ENCODE data around the gene GJA4.

GJA4 gene

GRCh38 chr1:34829250-34829649 is 36.5 kb downstream of the GJA4 start:
- no peaks in the 10 kb centered on the region for H3K4me1 Mint-ChIP-seq
- no peak overlapping the region for H3K27ac Mint-ChIP-seq
- H3K36me3 Mint-ChIP-seq, result no peaks in the 10 kb centered on the region
- H3K4me3 Mint-ChIP-seq, result no peak overlapping the region
- no peaks in the 10 kb centered on the region for H3K9me3 Mint-ChIP-seq
- no peak for ATAC-seq
- peak in 1 of 2 donors; percentile 40 for DNase-seq (ENCODE audit: low spot score in 2 of 2)

DNA sequence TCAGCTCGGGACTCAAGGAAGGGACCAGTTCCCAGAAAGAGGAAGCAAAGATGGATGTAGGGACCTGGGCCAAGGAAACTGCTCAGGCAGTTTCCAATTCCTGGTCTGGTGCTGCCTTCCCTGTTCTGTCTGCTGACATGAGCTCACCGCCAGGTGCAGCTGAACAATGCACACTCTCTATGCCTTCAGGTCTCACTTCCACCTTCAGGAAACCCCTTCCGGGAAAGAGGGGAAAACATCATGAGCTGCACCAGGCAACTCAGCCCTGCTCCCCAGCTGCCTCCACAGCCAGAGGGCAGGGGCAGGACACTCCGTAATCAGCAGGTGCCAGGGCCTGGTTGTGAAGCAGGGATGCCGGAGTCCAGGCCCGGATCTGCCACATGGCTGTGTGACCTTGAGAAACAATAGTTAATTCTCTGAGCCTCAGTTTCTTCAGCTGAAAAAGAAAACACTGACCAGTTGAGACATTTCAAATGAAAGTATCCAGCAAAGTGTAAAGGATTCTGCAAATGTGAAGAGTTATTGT is 39.0 kb downstream of the GJA4 start:
- DNase-seq (ENCODE audit: low spot score in 2 of 2) (peak in 1 of 2 donors; percentile 22), ATAC-seq (no peak)
- Mint-ChIP-seq H3K4me1 (no peaks in the 10 kb centered on the region), H3K27ac (no peak overlapping the region), H3K4me3 (no peak overlapping the region), H3K9me3 (no peaks in the 10 kb centered on the region), H3K36me3 (no peaks in the 10 kb centered on the region)

DNA sequence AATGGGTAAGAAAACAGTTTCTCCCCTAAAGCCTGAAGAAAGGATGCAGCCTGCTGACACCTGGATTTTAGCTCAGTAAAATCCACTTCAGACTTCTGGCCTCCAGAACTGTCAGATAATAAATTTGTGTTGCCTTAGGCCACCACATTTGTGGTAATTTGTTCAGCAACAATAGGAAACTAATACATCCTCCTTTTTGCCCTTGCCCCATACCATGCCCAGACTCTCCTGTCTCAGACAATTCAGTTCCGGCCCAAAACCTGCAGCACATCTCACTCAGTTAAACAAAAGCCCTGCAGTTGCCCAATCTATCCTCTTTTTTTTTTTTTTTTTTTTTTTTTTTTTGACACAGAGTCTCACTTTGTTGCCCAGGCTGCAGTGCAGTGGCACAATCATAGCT is 40.9 kb downstream of the GJA4 start:
- H3K27ac Mint-ChIP-seq, result no peak overlapping the region
- H3K4me1 Mint-ChIP-seq, result no peaks in the 10 kb centered on the region
- H3K36me3 Mint-ChIP-seq, result no peaks in the 10 kb centered on the region
- H3K4me3 Mint-ChIP-seq, result no peak overlapping the region
- DNase-seq (ENCODE audit: low spot score in 2 of 2) (peak in 1 of 2 donors; percentile 12), ATAC-seq (no peak)
- H3K9me3 Mint-ChIP-seq, result no peaks in the 10 kb centered on the region

DNA sequence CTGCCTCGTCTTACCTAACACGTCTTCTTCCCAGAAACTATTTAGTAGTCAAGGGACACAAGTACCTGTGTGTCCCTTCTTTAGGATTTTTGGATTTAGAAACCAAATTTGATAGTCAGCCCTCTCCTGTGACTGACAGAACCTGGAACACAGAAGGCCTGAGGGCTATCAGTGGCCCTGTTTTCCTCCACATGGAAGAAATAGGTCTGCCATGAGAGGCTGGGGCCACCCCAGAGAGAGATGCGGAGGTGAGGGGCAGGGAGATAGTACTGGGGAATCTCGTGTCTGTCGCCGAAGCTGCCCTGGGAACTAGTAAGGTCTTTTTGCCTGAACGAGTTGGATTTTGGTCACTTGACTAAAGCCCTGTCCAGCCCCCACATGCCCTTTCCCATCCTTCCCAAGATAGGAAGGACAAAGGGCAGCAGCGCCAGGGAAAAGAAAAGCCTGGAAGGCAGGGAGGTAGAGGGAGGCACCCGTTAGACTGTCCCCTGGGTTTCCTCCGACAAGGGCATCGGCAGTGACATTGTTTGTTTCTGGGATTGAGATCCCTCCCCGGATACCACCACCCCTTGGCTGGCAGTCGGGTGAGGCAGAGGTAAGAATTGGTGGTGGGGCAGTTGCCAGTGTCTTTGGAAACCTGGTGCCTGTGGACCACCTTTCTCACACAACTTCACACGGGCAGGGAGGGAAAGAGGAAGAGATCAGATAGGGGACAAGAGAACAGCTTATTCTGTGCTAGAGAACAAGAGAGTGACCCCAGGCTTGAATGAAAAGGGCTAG is 46.9 kb downstream of the GJA4 start:
- no peak for ATAC-seq
- no peak overlapping the region for H3K4me3 Mint-ChIP-seq
- DNase-seq (ENCODE audit: low spot score in 2 of 2), result no peak
- no peaks in the 10 kb centered on the region for H3K36me3 Mint-ChIP-seq
- H3K9me3 Mint-ChIP-seq, result no peaks in the 10 kb centered on the region
- H3K27ac Mint-ChIP-seq, result peak overlapping the region; percentile 46
- H3K4me1 Mint-ChIP-seq, result peaks cover 14% of the 10 kb centered on the region

DNA sequence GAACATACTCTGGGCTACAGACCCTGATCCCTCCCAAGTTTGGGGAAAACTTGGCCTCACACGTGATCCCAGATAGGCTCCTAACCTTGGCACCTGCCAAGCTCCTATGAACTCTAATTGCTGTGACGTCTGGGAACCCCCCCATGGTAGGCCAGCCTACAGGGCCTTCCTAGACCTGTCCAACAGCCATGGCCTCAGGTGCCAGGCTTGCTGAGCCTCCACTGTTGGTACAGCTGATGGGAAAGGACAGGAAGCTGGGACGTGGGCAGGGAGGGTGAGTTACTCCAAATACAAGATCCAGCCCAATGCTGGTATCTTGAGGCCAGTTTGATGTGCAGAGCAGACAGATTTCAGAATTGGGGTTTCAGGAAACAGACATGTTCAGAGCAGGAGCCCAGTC is 47.6 kb downstream of the GJA4 start:
- no peak overlapping the region for H3K27ac Mint-ChIP-seq
- H3K4me1 Mint-ChIP-seq, result peaks cover 14% of the 10 kb centered on the region
- H3K9me3 Mint-ChIP-seq, result no peaks in the 10 kb centered on the region
- no peaks in the 10 kb centered on the region for H3K36me3 Mint-ChIP-seq
- H3K4me3 Mint-ChIP-seq, result no peak overlapping the region
- ATAC-seq (no peak), DNase-seq (ENCODE audit: low spot score in 2 of 2) (no peak)

- Mint-ChIP-seq H3K36me3 (no peaks in the 10 kb centered on the region), H3K9me3 (no peaks in the 10 kb centered on the region), H3K4me3 (no peak overlapping the region), H3K4me1 (peaks cover 14% of the 10 kb centered on the region), H3K27ac (no peak overlapping the region)
- no peak for DNase-seq (ENCODE audit: low spot score in 2 of 2)
- ATAC-seq, result no peak
Measured at GRCh38 chr1:34842073-34842472, 49.3 kb downstream of the GJA4 start.

- no peaks in the 10 kb centered on the region for H3K36me3 Mint-ChIP-seq
- no peak for DNase-seq (ENCODE audit: low spot score in 2 of 2)
- no peak for ATAC-seq
- peaks cover 14% of the 10 kb centered on the region for H3K4me1 Mint-ChIP-seq
- H3K27ac Mint-ChIP-seq, result peak overlapping the region; percentile 77
- no peak overlapping the region for H3K4me3 Mint-ChIP-seq
- H3K9me3 Mint-ChIP-seq, result no peaks in the 10 kb centered on the region
Measured at GRCh38 chr1:34842952-34843371, 50.2 kb downstream of the GJA4 start.

DNA sequence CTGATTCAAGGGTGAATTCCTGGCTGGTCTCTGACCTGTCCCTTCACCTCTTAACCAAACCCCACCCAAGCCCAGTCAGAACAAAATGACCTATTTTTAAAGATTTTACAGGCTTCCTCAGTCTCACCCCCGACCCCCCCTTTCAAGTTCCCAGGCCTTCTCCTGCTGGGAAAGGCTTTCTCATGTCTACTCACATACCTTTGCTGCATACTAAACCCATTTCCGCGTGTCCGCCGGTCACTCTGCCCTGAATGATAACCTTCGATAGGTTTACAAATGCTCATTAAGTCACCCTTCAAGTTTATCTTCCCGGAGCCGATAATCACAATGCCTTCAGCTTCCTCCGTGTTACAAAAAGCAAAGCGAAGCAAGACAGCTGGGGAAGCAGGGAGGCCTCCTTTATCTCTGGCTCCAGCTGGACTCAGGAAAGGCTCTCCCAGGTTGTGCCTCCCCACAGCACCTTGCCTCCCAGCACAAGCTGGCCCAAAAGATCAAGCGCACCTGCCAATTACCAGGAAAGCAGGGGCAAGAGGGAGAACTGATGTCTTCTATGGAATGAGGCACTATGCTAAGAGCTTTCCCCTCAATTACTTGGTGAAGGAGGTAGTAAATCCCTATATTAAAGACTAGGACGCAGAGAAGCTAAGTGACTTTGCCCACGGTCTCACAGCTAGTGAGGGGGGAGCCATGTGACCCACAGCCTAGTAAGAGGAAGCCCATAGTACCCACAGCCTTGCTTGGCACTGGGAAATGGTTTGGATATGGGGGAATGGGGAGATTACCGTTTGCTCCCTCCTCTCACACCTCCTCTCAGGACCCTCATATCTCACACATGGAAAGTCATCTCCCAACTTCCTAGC is 50.8 kb downstream of the GJA4 start:
- peaks cover 5% of the 10 kb centered on the region for H3K36me3 Mint-ChIP-seq
- no peaks in the 10 kb centered on the region for H3K9me3 Mint-ChIP-seq

DNA sequence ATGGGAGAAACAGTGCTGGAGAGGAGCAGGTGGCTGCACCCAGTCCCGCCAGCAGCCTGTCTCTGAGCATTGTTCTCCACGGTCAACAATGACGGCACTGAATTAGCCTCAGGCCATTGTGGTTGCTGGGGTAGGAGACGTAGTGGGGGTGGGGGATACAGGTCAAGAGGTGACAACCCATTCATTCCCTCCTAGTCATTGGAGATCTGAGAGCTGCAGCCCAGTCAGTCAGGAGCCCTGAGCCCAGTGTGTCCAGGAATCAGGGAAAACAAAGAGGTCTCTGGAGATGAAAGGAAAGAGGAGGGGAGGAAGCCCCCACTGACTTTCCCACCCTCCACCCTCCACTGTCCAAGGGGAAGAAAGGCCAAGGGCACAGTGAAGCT is 51.4 kb downstream of the GJA4 start:
- Mint-ChIP-seq H3K27ac (no peak overlapping the region), H3K36me3 (peaks cover 11% of the 10 kb centered on the region), H3K4me1 (peaks cover 26% of the 10 kb centered on the region), H3K4me3 (no peak overlapping the region), H3K9me3 (no peaks in the 10 kb centered on the region)
- ATAC-seq (no peak), DNase-seq (ENCODE audit: low spot score in 2 of 2) (no peak)

More for the DNA sequence above, 50.8 kb downstream of the GJA4 start:
- ATAC-seq (no peak), DNase-seq (ENCODE audit: low spot score in 2 of 2) (no peak)
- Mint-ChIP-seq H3K4me3 (no peak overlapping the region), H3K27ac (peak overlapping the region; percentile 77), H3K4me1 (peaks cover 20% of the 10 kb centered on the region)
